Pericardium fibroblast (primary cell): ENCODE data around the gene LIF. TPM values are rescaled to one million over a fixed set of nuclear protein-coding genes. Genes with fewer than 3 reads are reported as not detected.

Experiments
- total RNA-seq: library from RNA; depleted of rRNA; stranded (reverse); fragments of >200 nt; gene quantifications from 2 replicates; pipeline ENCODE4 v1.2.3, GENCODE V29; 2015

Gene LIF
- 0.26 and 1.6 TPM in 2 replicates for total RNA-seq

GRCh38 chr22:30245985-30246813 is at the start of gene LIF:
Gene LIF (minus strand): TSS chr22:30246759. CDS start chr22:30246695, 64 bp downstream.

GRCh38 chr22:30289141-30289979 is 42.8 kb upstream of the LIF start, which contains the start of gene CASTOR1:
Gene CASTOR1 (minus strand): TSS chr22:30289505. CDS start chr22:30289497, 8 bp downstream.

GRCh38 chr22:30266445-30267381 is 20.2 kb upstream of the LIF start, which contains the start of gene OSM:
Gene OSM (minus strand): TSS chr22:30266851. CDS start chr22:30266799, 52 bp downstream.

Other genes starting within 250 kb of the LIF start
- not detected in 2 replicates for gene HORMAD2, start 166.3 kb downstream of the LIF start, total RNA-seq
- not detected in 2 replicates for gene OSM, start 20.1 kb upstream of the LIF start, total RNA-seq
- 24.3 and 42.6 TPM in 2 replicates for gene CASTOR1, start 42.7 kb upstream of the LIF start, total RNA-seq
- 10.9 and 27.8 TPM in 2 replicates for gene TBC1D10A, start 80.2 kb upstream of the LIF start, total RNA-seq
- gene SF3A1, start 110.1 kb upstream of the LIF start, total RNA-seq = 25.2 and 32.3 TPM in 2 replicates
- 0.17 and 3.2 TPM in 2 replicates for gene CCDC157, start 110.2 kb upstream of the LIF start, total RNA-seq
- gene RNF215, start 140.7 kb upstream of the LIF start, total RNA-seq = 17.5 and 25.2 TPM in 2 replicates
- gene SEC14L2, start 150.3 kb upstream of the LIF start, total RNA-seq = 4.0 and 5.0 TPM in 2 replicates
- gene MTFP1, start 179.0 kb upstream of the LIF start, total RNA-seq = 3.3 and 14.2 TPM in 2 replicates
- not detected in 2 replicates for gene SEC14L3, start 225.3 kb upstream of the LIF start, total RNA-seq